ENCODE measurements around the gene TMEM181. TPM values are rescaled to one million over a fixed set of nuclear protein-coding genes. Genes with fewer than 3 reads are reported as not detected.

TMEM181 gene
- 11.4 to 17.9 TPM (median 16.3 TPM) in 5 replicates for total RNA-seq (2022; extraction: Qiagen RNA extraction; ENCODE audit: low read depth)

GRCh38 chr6:158559895-158560835, at the start of gene TMEM181:
TSS of gene TMEM181 (plus strand) at chr6:158560091. CDS start at chr6:158560225, 134 bp downstream.

GRCh38 chr6:158644231-158645063, 84.6 kb downstream of the TMEM181 start, which contains the start of gene DYNLT1:
TSS of gene DYNLT1 (minus strand) at chr6:158644743. CDS start at chr6:158644708, 35 bp downstream.

GRCh38 chr6:158649289-158650143, 89.6 kb downstream of the TMEM181 start, which contains the start of gene SYTL3:
TSS of gene SYTL3 (plus strand) at chr6:158650054. CDS start at chr6:158663269, 13,215 bp downstream.

Other genes with a start within 250 kb of the TMEM181 start
- gene TULP4, start 247.6 kb upstream of the TMEM181 start, total RNA-seq (2022; extraction: Qiagen RNA extraction; ENCODE audit: low read depth) = 5.9 to 9.6 TPM (median 9.2 TPM) in 5 replicates
- 94.3 to 119 TPM (median 104 TPM) in 5 replicates for gene DYNLT1, start 84.7 kb downstream of the TMEM181 start, total RNA-seq (2022; extraction: Qiagen RNA extraction; ENCODE audit: low read depth)
- 1.0 to 1.3 TPM (median 1.1 TPM) in 5 replicates for gene SYTL3, start 90.0 kb downstream of the TMEM181 start, total RNA-seq (2022; extraction: Qiagen RNA extraction; ENCODE audit: low read depth)

All from A549 treated with DMSO at 1 μM for 4 hours (cell line).